A204.1 (cell line): ENCODE results near the gene RAB3IP.

Experiments used
- FAIRE-seq: peaks from 2 replicates; lab custom pipeline; 2012; peaks lifted over from hg19 to GRCh38; lab: Jason Lieb, UNC

RAB3IP gene

DNA sequence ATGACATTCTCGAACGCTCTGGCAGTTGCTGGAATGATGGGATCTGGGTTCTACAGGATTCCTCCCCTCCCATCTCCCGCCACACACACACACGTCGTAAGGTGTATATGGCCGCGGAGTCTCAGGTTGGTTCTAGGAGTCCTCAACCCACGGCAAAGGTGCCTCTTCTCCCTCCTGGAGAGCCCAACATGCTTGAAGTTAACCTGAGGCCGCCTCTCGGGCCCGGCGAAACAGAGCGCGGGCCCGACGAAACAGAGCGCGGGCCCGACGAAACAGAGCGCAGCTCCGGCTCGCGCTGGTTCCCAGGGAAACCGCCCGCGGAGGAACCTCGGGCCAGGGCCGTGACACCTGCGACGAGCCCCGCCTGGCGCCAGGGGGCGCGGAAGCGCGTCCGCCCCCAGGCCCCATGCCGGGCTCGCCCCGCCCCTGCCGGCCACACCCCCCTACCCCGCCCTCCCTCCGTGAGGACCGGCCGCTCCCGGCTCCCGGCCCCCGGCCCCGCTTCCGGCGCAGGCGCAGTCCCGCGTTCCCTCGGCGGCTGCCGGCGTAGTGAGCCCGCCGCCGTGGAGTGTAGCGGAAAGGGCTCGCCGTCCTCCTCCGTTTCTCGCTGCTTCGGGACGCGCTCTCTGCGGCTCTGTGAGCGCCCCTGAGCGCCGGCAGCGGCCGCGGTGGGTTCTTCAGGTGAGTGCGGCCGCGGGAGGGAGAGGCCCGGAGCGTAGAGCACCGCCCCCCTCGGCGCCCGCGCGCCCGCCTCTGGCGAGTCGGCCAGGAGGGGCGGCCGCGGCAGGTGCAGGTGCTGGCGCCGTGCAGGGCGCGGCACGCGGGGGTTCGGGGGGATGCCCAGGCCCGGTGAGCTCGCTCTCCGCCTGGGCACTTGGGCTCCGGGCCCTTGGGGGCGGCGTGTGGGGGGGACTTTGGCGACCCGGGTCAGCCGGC lies at the start of gene RAB3IP:
Gene RAB3IP, plus strand, starts transcription at position 510 of the 936 bp plus-strand sequence. CDS start 16,549 bp downstream, outside the sequence.
- FAIRE-seq: no peak

DNA sequence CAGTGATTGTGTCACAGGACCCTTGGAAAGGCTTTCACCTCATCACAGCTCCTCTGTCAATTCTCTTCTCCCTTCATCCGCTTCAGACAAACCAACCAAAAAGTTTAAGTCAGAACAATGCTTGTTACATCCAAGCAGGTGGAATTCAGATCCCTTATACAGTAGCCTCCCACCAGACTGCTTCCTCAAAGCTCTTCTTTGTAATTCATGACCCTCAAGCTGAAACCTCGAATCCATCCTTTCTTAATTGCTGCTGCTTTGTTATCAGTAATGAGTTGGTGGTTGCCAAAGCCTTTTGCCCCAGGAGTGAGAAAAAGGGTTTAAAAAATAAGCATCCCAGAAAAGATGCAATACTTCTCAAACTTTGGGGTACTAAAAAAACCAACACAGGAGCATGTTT lies 49.0 kb upstream of the RAB3IP start:
- FAIRE-seq: no peak

DNA sequence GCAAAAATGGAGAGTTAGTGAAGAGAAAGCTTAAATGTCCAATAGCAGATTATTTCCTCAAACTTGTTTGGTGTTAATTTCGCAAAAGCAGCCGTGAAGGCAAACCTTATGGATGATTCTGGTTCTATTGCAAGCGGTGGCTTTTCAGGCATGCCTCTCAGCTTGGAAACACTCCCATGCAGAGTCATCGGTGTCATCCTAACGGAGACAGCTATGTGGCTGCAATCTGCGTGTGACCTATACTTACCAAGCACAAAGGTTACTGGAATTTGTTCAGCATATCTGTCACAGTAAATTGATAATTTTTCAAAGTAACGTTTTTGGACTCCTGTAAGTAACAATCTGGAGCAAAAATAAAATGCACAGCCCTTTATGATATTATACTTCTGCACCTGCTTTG lies 44.5 kb upstream of the RAB3IP start:
- FAIRE-seq: no peak

- FAIRE-seq: no peak
Observed at GRCh38 chr12:69698054-69698453, 40.6 kb upstream of the RAB3IP start.

- no peak for FAIRE-seq
Observed at GRCh38 chr12:69698769-69699540, 39.7 kb upstream of the RAB3IP start, which contains the start of gene BEST3. TSS of gene BEST3 (minus strand) at chr12:69699303. CDS start at chr12:69697798, 1,505 bp downstream.

GRCh38 chr12:69701826-69702225 lies 36.8 kb upstream of the RAB3IP start:
- FAIRE-seq: no peak

GRCh38 chr12:69703146-69703642 lies 35.5 kb upstream of the RAB3IP start:
- no peak for FAIRE-seq

DNA sequence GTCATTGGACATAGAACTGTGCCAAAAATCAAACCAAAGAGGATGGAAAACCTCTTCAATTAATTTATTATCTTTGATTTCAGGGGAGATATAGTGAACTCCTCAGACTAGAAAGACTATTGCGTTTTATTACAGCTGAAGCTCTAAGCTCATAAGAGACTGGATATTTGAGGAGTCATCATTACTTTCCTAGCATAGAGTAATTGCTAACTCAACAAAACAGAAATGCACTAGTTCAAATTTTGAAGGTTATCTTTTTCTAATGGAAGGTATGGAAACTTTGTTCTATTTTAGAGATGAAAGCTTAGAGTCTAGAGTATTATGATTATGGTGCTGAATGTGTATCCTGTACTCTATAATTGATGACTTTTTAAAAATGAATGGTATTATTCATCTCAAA lies 34.3 kb upstream of the RAB3IP start:
- FAIRE-seq: no peak

GRCh38 chr12:69708649-69709048 lies 30.0 kb upstream of the RAB3IP start:
- no peak for FAIRE-seq

DNA sequence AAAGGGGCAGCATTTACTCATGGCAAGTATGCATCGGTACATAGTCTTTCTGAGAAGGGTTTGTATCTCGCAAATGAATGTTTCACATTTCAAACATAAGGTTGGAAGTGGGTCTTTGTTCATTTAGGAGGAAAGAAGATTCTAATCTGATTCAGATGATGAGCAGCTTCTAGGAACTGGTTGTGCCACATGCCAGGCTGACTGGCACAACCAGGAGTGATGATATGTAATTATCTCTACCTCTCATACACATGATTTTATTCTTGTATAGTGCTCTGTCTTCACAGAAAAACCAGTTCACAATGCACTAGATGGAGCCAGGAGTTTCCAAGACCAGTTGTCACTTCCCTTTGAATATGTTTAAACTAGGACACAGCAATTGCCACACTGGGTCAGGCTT lies 25.8 kb upstream of the RAB3IP start:
- FAIRE-seq: no peak

GRCh38 chr12:69714542-69714941 lies 24.1 kb upstream of the RAB3IP start:
- FAIRE-seq: no peak

DNA sequence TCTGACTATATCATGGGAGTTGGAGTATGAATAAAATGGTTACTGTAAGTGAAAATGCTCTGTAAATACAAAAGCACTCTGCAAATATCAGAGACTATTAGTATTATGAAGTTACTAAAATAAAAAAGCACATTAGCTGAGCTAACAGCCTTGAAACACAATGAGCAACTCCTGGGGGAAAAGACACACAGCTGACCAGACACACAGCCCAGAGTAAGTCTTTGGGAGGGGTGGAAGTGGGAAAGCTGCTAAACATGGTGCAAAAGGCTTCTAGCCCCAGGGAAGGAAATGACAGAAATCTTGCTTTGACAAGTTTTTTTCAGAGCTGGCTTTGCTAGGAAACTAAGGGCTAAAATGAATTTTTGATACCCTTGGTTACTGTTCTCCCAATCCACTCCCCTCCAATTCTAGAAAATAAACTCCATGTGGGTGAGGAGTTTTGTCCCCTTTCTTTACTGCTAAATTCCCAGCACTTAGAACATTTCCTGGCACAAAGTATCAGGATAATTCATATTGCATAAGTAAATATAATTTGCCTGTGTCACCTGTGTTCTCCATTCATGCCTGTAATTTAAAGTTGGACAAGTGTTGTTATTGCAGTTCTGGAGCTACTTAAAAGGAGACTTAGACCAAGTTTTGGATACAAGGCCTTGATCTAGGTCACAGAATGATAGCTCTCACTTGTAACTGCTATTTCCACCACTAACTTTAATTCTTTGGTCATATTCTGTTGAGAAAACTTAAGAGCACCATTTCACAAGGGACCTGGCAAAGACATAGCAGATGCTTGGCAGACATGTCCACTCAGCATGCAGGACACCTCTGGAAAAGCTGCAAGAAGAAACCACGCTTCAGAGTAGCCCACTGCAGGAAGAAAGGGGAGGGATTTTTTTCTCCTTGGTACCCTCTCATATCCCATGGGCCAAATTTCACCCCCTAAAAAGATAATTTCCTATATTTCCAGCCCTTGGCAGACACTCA lies 19.0 kb upstream of the RAB3IP start:
- FAIRE-seq: no peak

- no peak for FAIRE-seq
Observed at GRCh38 chr12:69720750-69721149, 17.9 kb upstream of the RAB3IP start.

- FAIRE-seq: no peak
Observed at GRCh38 chr12:69726922-69727321, 11.7 kb upstream of the RAB3IP start.

DNA sequence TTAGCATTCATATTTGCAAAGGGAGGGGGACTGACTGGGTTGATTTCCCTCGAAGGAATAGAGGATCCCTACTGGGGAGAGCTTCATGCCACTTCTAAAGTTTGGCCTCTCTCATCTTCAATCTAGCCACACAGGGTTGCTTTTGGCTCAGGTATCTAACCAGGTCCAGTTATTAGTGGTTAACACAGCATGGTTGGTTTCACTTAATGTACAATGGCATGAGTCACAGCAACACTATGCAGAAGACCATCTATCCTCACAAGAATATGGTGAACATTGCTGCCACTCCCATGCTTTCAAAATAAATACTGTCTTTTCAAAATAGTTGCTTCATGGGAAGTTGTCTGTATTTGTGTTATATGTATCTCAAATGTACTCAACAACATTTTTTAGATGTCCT lies 6.6 kb upstream of the RAB3IP start:
- FAIRE-seq: no peak

- FAIRE-seq: no peak
Observed at GRCh38 chr12:69733638-69734037, 5.0 kb upstream of the RAB3IP start.

- FAIRE-seq: no peak
Observed at GRCh38 chr12:69739287-69740191, 879 bp downstream of the RAB3IP start.

DNA sequence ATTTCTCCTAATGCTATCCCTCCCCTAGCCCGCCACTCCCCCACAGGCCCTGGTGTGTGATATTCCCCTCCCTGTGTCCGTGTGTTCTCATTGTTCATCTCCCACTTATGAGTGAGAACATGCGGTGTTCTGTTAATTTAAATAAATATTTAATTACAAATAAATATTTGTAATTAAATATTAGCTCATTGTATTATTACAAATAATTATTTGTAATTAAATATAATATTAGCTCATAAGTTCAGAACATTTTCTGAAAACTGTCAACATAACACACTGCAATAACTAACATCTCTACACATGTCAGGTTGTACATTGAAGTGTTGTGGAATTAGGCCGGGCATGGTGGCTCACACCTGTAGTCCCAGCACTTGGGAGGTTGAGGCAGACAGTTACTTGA lies 5.4 kb downstream of the RAB3IP start:
- no peak for FAIRE-seq

DNA sequence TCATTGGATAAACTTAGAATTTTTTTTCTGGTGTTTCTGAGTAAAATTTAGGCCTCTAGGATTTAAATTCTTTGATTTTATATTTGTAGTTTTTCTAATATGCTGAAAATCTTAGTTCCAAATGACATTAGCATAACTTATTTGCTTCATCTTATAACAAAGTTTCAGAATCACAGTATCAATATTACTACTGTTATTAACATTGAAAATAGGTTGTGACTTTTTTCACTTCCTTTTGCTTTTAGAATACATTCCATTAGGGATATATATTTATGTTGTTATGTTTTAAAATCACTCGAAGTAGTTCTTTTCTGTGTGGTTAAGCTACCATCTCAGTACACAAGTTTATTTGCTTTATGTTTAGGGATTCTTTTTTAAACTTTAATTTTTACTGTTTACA lies 12.8 kb downstream of the RAB3IP start:
- no peak for FAIRE-seq

DNA sequence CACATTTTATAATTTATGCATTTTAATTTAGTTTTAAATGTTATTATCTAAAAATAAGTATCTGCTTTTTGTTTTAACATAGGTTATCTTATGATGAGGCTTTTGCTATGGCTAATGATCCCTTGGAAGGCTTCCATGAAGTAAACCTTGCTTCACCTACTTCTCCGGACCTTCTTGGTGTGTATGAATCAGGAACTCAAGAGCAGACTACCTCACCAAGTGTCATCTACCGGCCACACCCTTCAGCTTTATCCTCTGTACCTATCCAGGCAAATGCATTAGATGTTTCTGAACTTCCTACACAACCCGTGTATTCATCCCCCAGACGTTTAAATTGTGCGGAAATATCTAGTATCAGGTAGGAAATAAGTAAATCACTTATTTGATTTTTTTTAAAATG lies 16.6 kb downstream of the RAB3IP start:
- no peak for FAIRE-seq
